AG04450 (cell line): ENCODE measurements around the gene BZW1. TPM values are rescaled to one million over a fixed set of nuclear protein-coding genes. Genes with fewer than 3 reads are reported as not detected.

ENCODE experiments used
- CTCF ChIA-PET: fragments of 300-600, 350-600 bp; formaldehyde crosslinking; extraction: SDS; loops from one replicate; lab custom pipeline; 2022; ENCODE audit warnings: antibody characterized with exemption, inconsistent platforms; lab: Charles Lee
- POLR2A ChIA-PET: fragments of 350-600 bp; formaldehyde crosslinking; extraction: SDS; loops from one replicate; lab custom pipeline; 2021; ENCODE audit warnings: antibody characterized with exemption, inconsistent platforms; lab: Yijun Ruan, JAX
- DNase-seq: peaks from one replicate; pipeline ENCODE4 v3.0.0-alpha.2; 2011; ENCODE audit warnings: low read depth, low spot score
- H3K27ac ChIP-seq: one replicate; pipeline ENCODE4 v1.5.1; 2012; ENCODE audit warnings: low read depth, low read length, control low read depth
- H3K27me3 ChIP-seq: one replicate; pipeline ENCODE4 v1.6.0; 2012; ENCODE audit warnings: low read length; ENCODE audit not compliant: control insufficient read depth, insufficient read depth
- H3K4me3 ChIP-seq: 2 replicates; pipeline ENCODE4 v1.5.1; 2011; ENCODE audit warnings: mild to moderate bottlenecking, low read depth, low read length, control low read depth
- H3K9me3 ChIP-seq: 2 replicates; pipeline ENCODE4 v1.5.1; 2012; ENCODE audit warnings: low read length; ENCODE audit not compliant: control insufficient read depth, insufficient read depth
- CTCF ChIP-seq: IDR thresholded peaks from 2 replicates; pipeline ENCODE4 v1.5.1; 2011; ENCODE audit warnings: low read depth, low read length, control low read depth, inconsistent platforms
- polyA plus RNA-seq: library from polyadenylated mRNA; depleted of rRNA; stranded (reverse); fragments of >200 nt; gene quantifications from 2 replicates; pipeline ENCODE4 v1.2.3, GENCODE V29; 2011

Gene BZW1
- polyA plus RNA-seq, 1 experiment: 376 TPM

- TF ChIP-seq CTCF: no peak
- Histone ChIP-seq H3K27ac (peak overlapping the region; percentile 81), H3K4me3 (no peak overlapping the region), H3K9me3 (no peaks in the 10 kb centered on the region; the same call in 1 of the 2 replicates), H3K27me3 (no peaks in the 10 kb centered on the region)
- DNase-seq: no peak
- ChIA-PET POLR2A (interaction anchor here (0.5 to 3.0 kb wide), 7 partner anchors 14 to 455 kb away, joined by 3 to 12 read pairs (median 5); partner anchors contain the start of gene CLK1), CTCF (interaction anchor here (0.7 to 1.6 kb wide), 2 partner anchors 73 to 96 kb away, joined by 3 to 5 read pairs; no protein-coding TSS in a partner anchor)
These were observed 2.0 kb upstream of the BZW1 start for GRCh38 chr2:200809506-200810251.

GRCh38 chr2:200810252-200810997, 1.3 kb upstream of the BZW1 start:
- POLR2A ChIA-PET: interaction anchor here (0.5 to 3.0 kb wide), 10 partner anchors 9 to 455 kb away, joined by 3 to 13 read pairs (median 7); partner anchors contain the start of gene CLK1
- peak; percentile 72 for DNase-seq
- Histone ChIP-seq H3K27me3 (no peaks in the 10 kb centered on the region), H3K4me3 (peak overlapping the region; percentile 69), H3K27ac (peak overlapping the region; percentile 81), H3K9me3 (no peaks in the 10 kb centered on the region; the same call in 1 of the 2 replicates)
- CTCF ChIA-PET: interaction anchor here (0.7 to 1.6 kb wide), 2 partner anchors 74 to 97 kb away, joined by 3 to 5 read pairs; no protein-coding TSS in a partner anchor
- TF ChIP-seq CTCF: no peak

- CTCF ChIA-PET: interaction anchor here (1.2 kb wide), 1 partner anchor 98 kb away, joined by 4 read pairs; no protein-coding TSS in a partner anchor
These were observed 745 bp upstream of the BZW1 start for GRCh38 chr2:200810998-200811332.

More at GRCh38 chr2:200810998-200811332, 745 bp upstream of the BZW1 start:
- TF ChIP-seq CTCF: no peak
- Histone ChIP-seq H3K9me3 (no peaks in the 10 kb centered on the region; the same call in 1 of the 2 replicates), H3K4me3 (peak overlapping the region; percentile 69), H3K27ac (peak overlapping the region; percentile 81), H3K27me3 (no peaks in the 10 kb centered on the region)
- POLR2A ChIA-PET: interaction anchor here (1.0 to 3.0 kb wide), 6 partner anchors 8 to 74 kb away, joined by 5 to 13 read pairs (median 8); partner anchors contain the start of gene CLK1
- DNase-seq: no peak
